Breast epithelium (tissue), 3 donors: ENCODE results near the gene MAZ.

Experiments
- POLR2AphosphoS5 ChIP-seq, 3 donors: sonication (generic); formaldehyde crosslinking; IDR thresholded peaks; one replicate each; pipeline ENCODE4 v1.6.1; 2017; ENCODE audit warnings: antibody characterized with exemption in 3 of 3
- TF ChIP-seq, protein P1 (sequence below), 3 donors: fragments of 450-650 bp; IDR thresholded peaks; one replicate each; pipeline ENCODE4 v1.5.1; 2016 to 2017; ENCODE audit warnings: antibody characterized with exemption in 3 of 3, mild to moderate bottlenecking in 3 of 3, moderate library complexity in 3 of 3

- no peak for TF ChIP-seq POLR2AphosphoS5 (IDR thresholded peaks at IDR 0.05)
- TF ChIP-seq, protein P1, sequence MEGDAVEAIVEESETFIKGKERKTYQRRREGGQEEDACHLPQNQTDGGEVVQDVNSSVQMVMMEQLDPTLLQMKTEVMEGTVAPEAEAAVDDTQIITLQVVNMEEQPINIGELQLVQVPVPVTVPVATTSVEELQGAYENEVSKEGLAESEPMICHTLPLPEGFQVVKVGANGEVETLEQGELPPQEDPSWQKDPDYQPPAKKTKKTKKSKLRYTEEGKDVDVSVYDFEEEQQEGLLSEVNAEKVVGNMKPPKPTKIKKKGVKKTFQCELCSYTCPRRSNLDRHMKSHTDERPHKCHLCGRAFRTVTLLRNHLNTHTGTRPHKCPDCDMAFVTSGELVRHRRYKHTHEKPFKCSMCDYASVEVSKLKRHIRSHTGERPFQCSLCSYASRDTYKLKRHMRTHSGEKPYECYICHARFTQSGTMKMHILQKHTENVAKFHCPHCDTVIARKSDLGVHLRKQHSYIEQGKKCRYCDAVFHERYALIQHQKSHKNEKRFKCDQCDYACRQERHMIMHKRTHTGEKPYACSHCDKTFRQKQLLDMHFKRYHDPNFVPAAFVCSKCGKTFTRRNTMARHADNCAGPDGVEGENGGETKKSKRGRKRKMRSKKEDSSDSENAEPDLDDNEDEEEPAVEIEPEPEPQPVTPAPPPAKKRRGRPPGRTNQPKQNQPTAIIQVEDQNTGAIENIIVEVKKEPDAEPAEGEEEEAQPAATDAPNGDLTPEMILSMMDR (IDR thresholded peaks at IDR 0.05) = no peak
These were observed 18.3 kb downstream of the MAZ start for GRCh38 chr16:29824589-29825144.
